Measurements from ENCODE around the gene NUMBL.

The NUMBL gene

GRCh38 chr19:40702337-40703012 is 12.0 kb upstream of the NUMBL start:
- TF ChIP-seq CTCF (conservative IDR thresholded peaks at IDR 0.05): peak; percentile 77
- no peak overlapping the region for H3K27ac ChIP-seq

DNA sequence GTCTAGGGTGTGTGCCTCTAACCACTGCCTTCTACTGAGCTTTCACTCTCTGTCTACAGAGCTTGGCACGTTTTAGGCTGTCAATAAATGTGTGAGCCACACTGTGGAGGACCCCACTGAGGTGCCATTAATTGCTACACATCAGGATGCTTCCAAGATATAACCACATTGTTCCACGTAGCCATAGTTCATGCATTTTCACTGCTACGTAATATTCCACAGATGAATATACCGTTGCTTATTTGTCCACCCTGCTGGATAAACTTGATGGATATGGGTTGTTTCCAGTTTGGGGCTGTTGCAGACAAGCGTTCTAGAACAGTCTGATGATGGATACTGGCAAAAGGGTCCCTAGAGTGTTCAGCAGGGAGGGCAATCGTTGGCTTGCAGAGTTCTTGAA is 11.3 kb upstream of the NUMBL start:
- no peak for TF ChIP-seq CTCF (conservative IDR thresholded peaks at IDR 0.05)
- no peak overlapping the region for H3K27ac ChIP-seq

DNA sequence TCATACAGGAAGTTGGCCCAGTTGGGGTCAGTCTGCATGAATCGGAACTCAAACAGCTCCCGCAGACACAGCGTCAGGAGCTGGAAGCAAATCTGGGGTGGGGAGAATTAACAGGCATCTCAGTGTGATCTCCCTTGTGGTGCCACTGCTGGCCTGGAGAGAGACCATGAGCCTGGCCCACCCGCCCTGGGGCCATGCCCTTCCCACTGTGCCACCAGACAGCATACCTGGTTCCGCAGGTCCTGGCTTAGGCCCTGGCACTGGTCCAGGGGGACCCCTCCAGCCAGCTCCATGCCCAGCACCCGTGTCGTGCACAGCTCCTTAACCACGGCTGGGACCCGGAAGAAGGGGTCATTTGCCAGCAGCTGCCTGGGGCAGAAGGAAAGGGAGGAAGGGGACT is 9.6 kb upstream of the NUMBL start:
- no peak for TF ChIP-seq CTCF (conservative IDR thresholded peaks at IDR 0.05)
- H3K27ac ChIP-seq: no peak overlapping the region

- TF ChIP-seq CTCF (conservative IDR thresholded peaks at IDR 0.05): no peak
- no peak overlapping the region for H3K27ac ChIP-seq
These were observed 6.6 kb upstream of the NUMBL start for GRCh38 chr19:40697007-40697406.

DNA sequence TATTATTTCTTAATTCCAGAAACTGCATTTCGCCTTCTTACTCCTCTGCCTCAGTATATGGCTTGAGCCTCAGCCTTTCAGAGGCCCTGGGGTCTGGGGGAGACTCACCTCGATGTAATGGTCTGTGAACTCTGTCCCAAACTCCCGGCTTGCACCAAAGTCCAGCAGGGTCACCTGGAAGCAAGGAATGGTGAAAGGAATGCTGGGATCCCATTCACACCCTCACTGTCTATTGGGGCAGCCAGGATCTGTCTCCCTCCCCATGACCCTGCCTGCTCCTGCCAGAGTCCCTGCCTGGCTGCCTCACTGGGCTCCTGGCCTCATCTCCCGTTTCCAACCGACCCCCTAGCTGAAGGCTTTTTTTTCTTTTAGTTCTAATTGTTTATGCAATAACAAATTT is 5.4 kb upstream of the NUMBL start:
- H3K27ac ChIP-seq: no peak overlapping the region
- no peak for TF ChIP-seq CTCF (conservative IDR thresholded peaks at IDR 0.05)

DNA sequence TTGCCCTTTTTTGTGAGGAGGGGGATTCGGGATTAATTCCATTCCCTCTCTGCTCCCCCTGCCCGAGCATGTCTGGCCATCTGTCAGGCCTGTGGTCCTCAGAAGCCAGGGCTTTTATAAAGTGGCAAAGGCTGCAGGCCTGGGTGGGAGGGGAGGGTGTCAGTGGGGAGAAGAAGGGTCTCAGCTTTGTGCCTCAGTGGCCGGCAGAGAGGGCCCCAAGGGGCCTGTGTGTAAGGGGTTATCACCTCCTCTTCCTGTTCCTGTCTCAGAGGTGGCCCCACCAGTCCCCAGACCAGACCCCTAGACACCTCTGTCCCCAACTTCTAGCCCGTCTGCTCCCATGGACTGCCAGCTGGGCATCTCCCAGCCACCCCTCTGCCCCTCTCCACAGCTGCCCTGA is 3.4 kb upstream of the NUMBL start:
- no peak overlapping the region for H3K27ac ChIP-seq
- TF ChIP-seq CTCF (conservative IDR thresholded peaks at IDR 0.05): no peak

- no peak overlapping the region for H3K27ac ChIP-seq
- TF ChIP-seq CTCF (conservative IDR thresholded peaks at IDR 0.05): no peak
These were observed 2.8 kb upstream of the NUMBL start for GRCh38 chr19:40693150-40693788.

Data from VCaP (cell line).